Medulla oblongata (tissue), 1 donor: ENCODE data around the gene MUC5B.

Source experiments
- DNase-seq: peaks from one replicate; pipeline ENCODE4 v3.0.0-alpha.2; 2015; ENCODE audit errors: extremely low spot score

The MUC5B gene

GRCh38 chr11:1267441-1268100 is 44.7 kb downstream of the MUC5B start:
- DNase-seq = peak; percentile 46

- DNase-seq = no peak
These were observed 47.1 kb downstream of the MUC5B start for GRCh38 chr11:1269957-1270356.

- no peak for DNase-seq
These were observed 47.6 kb downstream of the MUC5B start for GRCh38 chr11:1270476-1270875.

GRCh38 chr11:1271002-1271401 is 48.1 kb downstream of the MUC5B start:
- DNase-seq = no peak

- DNase-seq = no peak
These were observed 48.5 kb downstream of the MUC5B start for GRCh38 chr11:1271406-1271805.

GRCh38 chr11:1271927-1272326 is 49.1 kb downstream of the MUC5B start:
- DNase-seq = no peak

GRCh38 chr11:1272531-1272930 is 49.7 kb downstream of the MUC5B start:
- no peak for DNase-seq

- no peak for DNase-seq
These were observed 51.6 kb downstream of the MUC5B start for GRCh38 chr11:1274501-1274900.

- DNase-seq = no peak
These were observed 52.2 kb downstream of the MUC5B start for GRCh38 chr11:1275021-1275420.

GRCh38 chr11:1276041-1276790 is 53.4 kb downstream of the MUC5B start:
- DNase-seq = no peak

- DNase-seq = no peak
These were observed 54.2 kb downstream of the MUC5B start for GRCh38 chr11:1276866-1277615.

GRCh38 chr11:1277936-1278512 is 55.2 kb downstream of the MUC5B start:
- DNase-seq = no peak

- no peak for DNase-seq
These were observed 56.2 kb downstream of the MUC5B start for GRCh38 chr11:1278766-1279673.

- DNase-seq = no peak
These were observed 56.8 kb downstream of the MUC5B start for GRCh38 chr11:1279674-1280055.

GRCh38 chr11:1280116-1281035 is 57.5 kb downstream of the MUC5B start:
- no peak for DNase-seq

GRCh38 chr11:1281326-1281973 is 58.6 kb downstream of the MUC5B start:
- no peak for DNase-seq

- no peak for DNase-seq
These were observed 59.1 kb downstream of the MUC5B start for GRCh38 chr11:1281974-1282365.

- DNase-seq = no peak
These were observed 60.2 kb downstream of the MUC5B start for GRCh38 chr11:1283091-1283511.

- DNase-seq = no peak
These were observed 61.0 kb downstream of the MUC5B start for GRCh38 chr11:1283906-1284305.

GRCh38 chr11:1285316-1285744 is 62.5 kb downstream of the MUC5B start:
- DNase-seq = no peak
